CD4-positive, alpha-beta T cell treated with Interleukin-21 for 1 hour (primary cell): ENCODE data around the gene LPAR3.
A peak's percentile ranks its signal among the peaks of the same experiment; 100 is the strongest.

Experiments used
- DNase-seq: peaks from one replicate; pipeline ENCODE4 v3.0.0-alpha.2; 2020

The LPAR3 gene

DNA sequence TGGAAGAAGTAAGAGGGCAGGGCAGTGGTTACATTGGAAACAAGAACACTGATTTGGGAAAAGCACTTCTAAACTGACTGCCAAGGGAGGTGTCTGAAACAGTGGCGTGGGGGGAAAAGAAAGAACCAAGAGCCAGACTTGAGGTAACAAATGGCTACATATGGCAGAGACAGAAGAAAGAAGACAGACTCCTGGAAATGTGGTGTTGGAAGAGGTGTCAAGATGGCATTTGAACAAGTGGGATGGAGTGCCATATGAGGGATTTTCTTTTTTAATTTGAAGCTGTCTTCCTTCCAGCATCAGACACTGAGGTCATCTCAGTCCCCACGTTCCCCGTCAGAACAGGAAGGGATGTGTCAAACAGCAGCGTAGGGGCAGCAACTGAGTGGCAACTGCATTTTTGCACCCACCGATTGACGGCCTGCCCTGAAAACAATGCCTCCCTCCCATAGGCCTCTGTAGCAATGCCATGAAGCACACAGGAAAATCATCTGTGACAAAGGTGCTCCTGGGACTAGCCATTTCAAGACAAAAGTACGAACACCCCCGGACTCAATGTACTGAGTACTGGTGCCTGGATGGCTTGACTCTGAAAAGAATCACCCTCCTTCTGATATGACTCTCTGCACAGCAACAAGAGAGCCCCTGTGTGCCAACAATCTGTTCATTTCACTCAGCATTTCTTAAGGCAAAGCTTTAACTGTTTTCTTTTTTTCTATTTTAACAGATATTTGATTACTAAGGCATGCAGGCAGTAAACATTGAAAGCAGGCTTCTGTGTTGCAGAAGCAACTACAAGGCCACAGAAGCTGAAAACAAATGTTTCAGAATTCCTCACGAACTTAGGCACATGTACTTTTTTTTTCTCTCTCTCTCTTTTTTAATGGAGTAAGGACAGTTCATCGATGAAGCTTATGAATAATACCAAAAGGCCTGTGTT, 37.0 kb downstream of the LPAR3 start:
- DNase-seq, result no peak

- DNase-seq, result no peak
Observed at GRCh38 chr1:84855168-84855567, 37.8 kb downstream of the LPAR3 start.

DNA sequence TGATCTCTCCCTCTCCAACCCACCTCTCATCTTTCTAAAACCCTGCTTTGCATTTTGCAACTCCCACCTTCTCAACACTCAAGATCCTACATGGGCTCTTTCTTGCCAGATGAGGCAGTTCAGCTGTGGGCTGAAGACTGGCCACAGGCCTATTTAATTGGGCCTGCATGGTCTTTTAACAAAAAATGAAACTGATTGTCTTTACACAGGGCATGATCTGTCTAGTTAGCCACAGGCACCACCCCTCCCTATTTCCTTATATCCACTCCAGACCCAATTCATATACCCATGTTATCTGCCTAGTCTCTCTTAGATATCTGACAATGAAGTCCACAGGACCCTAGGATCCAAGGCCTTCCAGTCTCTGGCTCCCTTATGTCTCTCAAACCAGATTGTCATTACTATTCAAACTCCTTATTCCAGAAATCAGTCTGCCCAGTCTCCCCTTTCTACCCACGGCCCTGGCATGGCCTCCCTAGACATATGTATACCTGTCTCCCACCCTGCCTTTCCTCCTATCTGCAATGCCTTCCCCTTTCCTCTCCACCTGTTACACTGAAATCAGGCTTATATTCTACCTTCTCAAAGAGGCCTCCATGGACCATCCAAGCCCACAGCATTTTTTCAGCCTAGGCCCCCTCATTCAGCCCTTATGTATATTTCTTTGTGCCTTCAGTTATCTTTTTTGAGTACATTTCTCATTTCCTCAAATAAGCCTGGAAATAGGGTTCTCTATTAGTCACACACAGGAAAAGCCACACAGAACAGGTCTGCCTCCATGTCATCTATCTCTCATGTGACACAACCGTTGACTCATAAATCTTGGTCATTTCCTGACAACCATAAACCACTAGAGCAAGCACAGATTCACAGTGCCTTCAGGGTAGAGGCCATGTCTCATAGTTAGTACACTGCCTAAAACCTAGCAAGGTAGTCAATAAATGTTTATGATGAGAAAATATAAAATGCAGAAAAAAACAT, 39.0 kb downstream of the LPAR3 start:
- DNase-seq, result peak; percentile 76

DNA sequence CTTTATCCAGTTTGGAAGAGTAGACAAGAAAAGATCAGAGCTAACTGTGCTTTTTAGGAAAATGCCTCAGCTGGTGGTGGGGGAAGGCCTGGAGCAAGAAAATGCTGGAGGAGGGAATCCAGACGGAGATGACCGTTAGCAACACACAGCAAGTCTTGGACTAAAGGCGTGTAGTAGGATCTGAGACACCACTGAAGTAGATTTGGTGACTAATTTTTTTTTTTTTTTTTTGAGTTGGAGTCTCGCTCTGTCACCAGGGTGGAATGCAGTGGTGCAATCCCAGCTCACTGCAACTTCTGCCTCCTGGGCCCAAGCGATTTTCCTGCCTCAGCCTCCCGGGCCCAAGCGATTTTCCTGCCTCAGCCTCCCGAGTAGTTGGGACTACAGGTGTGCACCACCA, 41.2 kb downstream of the LPAR3 start:
- DNase-seq, result no peak

- no peak for DNase-seq
Observed at GRCh38 chr1:84849357-84849975, 43.5 kb downstream of the LPAR3 start.

DNA sequence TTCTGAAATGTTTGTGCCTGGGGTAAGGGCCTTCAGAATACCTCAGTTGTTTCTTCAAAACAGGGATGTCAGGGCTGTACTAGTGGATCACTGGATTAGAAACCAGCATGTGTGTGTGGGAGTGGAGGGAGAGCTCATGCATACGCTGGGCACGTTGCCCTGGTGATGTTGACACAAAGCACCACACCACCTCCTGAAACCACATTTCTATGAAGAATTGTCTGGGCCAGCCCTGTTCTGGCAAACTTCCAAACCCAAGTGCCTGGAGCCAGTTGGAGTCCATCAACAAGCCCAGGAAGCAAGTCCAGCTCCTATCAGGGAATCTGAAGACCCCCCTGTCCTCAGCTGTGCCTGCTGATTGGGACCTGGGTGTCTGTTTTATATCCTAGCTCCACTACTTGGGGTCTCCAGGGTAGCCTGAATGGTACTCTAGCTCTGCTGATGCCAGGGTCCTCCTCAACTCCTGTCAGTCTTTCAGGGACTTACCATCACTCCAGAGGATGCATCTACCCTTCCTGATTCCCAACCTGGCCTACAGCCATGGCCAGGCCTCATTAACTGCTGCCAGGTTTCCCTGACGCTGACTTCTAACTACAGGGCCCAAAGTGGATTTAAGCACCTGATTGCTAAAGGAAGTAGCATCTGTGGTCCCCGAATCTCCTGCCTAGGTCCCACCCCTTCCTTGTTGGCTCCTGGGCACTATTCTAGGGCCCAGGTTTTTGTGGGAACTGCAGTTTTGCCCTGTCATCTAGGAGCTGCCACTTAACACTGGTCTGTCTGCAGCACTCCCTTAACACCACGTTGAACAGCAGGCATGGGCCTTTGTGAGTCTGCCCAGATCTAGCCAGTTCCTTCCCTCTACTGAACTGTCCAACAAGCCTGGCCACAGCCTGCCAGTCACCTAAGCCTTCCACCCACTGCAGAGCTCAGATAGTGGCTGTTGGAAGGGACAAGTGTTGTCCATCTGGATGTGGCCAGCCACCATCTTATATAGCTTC, 45.5 kb downstream of the LPAR3 start:
- DNase-seq, result peak; percentile 45

GRCh38 chr1:84846387-84846786, 46.6 kb downstream of the LPAR3 start:
- no peak for DNase-seq

DNA sequence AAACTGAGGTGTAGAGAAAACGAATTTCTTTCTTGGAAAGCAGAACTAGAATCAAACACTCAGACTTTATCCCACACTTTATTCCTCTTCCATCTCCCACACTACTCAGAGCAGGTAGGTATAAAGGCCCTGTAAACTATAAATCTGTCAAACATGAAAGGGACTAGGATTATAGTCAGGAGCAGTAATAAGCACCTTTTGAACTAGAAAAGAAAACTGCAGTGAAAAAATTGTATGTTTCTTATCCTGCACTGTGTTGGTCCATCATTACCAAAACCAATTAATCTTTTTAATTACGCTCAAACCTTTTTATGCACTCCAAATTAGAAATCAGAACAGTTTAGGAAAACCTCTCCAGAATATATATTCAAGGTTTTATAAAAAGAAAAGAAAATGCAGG, 47.6 kb downstream of the LPAR3 start:
- no peak for DNase-seq

DNA sequence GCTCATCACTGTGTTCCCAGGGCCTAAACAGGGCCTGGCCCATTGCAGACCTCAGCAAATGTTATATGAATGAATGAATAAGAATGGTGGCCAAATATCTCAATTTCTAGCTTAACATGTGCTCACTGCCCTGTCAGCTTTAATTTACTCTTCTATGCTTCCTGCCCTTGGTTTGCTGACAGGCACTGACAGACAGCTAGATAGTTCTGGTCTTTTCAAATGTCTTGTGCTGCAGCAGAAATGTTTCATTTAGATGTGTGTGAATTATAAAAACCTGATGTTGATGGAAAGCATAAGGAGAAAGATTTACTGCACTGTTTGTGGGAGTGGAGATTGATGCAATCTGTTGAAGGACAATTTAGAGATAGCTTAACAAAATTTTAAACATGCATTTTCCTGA, 48.9 kb downstream of the LPAR3 start:
- no peak for DNase-seq

DNA sequence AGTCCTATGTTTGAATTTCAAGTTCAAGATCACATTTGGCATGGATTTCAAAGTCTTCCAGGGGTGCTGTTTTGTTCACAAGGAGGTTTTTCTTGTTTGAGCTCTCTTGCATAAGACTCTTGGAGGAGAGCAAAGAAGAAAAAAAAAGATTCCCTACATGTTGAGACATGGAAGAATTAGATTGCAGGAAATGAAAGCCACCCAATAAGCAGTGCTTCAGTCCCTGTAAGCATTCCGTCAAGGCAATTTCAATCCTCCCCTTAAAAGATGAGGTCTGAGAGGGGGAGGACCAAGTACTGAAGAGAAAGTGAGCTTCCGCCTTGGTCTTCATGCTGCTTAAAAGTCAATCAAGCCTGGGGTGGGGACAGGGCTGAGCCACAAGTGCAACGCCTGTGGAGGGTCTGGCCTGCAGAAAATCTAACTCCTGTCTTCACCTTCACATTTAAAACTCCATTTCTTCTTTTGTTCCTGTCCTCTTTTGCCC, 50.2 kb downstream of the LPAR3 start:
- no peak for DNase-seq

- DNase-seq, result no peak
Observed at GRCh38 chr1:84841971-84842370, 51.0 kb downstream of the LPAR3 start.

GRCh38 chr1:84840346-84840745, 52.7 kb downstream of the LPAR3 start:
- DNase-seq, result no peak

DNA sequence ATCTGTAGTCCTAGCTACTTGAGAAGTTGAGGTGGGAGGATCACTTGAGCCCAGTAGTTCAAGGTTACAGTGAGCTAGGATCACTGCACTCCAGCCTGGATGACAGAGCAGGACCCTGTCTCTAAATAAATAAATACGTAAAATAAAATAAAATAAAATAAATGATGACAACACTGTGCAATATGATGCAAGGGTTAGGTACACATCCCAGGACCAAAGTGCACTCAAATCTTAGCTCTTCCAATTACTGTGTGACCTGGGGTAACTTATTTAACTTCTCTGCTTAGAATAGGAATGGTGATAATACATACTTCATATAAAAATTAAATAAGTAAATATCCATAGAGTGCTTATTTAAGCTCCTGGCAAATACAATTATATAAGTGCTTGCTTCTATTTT, 53.5 kb downstream of the LPAR3 start:
- no peak for DNase-seq

DNA sequence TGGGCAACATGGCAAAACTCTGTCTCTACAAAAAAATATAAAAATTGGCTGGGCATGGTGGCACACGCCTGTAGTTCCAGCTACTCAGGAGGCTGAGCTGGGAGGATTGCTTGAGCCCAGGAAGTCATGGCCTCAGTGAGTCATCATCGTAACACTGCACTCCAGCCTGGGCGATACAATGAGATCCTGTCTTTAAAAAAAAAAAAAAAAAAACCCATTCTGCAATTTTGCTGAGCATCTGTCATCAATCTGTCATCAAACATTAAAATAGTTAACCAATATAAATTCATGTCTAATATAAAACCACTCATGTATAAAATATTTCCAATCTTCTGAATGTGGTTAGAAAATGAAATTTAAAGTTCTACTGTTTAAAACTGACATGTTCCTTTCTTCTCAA, 56.9 kb downstream of the LPAR3 start:
- DNase-seq, result no peak

GRCh38 chr1:84835169-84835568, 57.8 kb downstream of the LPAR3 start:
- DNase-seq, result no peak

DNA sequence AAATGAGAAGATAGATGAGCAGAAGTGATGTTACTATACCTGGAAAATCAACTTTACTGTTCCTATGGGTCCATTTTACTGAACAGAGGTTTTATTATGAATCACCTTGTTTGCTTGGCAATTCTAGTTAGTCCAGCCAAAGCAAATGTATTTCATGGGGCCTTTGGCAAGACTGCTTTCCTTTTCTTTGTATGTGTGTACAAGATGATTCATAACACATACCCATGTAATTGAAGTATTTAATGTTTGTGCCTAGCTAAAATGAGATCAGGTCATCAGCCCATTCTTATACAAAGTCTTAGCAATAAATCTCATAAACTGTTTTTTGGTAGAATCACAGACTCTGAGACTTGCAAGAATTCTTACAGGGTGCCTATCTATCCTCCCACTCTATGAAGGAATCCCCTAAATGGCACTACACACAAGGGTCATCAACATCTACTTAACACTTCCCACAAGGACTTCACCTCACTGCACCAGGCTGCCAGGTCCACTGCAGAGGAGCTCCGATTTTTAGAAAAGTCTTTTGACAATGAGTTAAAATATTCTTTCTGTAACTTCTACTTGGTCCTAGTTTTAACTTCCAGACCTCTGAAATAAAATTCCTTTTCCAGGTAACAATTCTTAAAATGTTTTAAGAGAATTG, 58.5 kb downstream of the LPAR3 start:
- no peak for DNase-seq

DNA sequence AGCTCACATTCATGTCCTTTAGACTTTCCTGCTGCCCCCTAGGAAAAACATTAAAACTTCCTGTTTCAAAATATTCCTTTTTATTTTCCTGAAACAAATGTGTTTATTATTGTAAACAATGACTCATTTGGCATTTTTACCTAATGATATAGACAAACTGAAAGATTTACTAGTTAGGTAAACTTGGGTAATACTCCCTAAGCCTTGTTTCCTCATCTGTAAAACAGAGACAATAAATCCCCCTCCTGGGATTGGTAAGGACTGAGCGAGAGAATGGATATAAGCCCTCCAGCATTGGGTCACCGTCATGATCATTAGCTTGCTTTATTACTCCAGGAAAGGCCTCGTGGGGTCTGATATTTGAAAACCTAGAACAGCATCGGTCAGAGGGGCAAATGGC, 59.8 kb downstream of the LPAR3 start:
- DNase-seq, result no peak

DNA sequence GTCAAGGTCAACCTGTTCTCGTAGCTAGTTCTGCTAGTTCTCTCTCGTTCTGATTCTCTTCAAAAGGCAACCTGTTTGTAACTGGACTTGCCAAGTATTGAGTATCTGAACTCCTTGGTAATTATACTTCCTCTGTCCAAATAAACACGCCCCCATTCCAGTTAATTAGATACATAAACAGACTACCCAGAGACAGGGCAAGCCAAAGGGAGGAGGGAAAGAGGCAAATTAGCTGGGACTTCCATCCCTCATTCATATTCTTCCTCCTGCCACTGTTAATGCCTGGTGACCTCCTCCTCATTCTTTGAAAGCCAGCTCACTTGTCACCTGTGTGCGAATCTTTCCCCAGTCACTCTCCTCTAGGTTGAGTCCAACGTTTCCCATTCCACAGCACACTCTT, 62.9 kb downstream of the LPAR3 start:
- no peak for DNase-seq

DNA sequence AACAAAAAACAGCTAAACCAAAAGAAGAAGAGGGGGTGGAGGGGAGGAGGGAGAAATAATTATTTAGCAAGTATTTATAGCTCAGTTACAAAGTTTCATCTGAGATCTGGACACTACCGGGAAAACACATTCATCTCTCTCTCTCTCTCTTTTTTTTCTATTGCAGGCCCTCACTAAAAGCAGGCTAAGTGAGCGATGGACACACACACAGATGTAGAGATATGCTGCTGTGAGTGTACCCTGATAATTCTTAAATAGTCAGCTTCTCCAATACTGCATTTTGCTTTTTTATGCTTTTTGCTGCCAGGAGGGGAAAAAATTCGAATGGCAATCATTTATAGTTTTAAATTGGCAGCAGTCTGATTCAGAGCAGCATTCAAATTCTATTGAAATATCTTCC, 65.0 kb downstream of the LPAR3 start:
- no peak for DNase-seq

- no peak for DNase-seq
Observed at GRCh38 chr1:84827555-84827954, 65.5 kb downstream of the LPAR3 start.

GRCh38 chr1:84825161-84825560, 67.8 kb downstream of the LPAR3 start:
- DNase-seq, result no peak
